Measurements from ENCODE around the gene ATN1.
A peak's percentile ranks its signal among the peaks of the same experiment; 100 is the strongest.

The ATN1 gene

DNA sequence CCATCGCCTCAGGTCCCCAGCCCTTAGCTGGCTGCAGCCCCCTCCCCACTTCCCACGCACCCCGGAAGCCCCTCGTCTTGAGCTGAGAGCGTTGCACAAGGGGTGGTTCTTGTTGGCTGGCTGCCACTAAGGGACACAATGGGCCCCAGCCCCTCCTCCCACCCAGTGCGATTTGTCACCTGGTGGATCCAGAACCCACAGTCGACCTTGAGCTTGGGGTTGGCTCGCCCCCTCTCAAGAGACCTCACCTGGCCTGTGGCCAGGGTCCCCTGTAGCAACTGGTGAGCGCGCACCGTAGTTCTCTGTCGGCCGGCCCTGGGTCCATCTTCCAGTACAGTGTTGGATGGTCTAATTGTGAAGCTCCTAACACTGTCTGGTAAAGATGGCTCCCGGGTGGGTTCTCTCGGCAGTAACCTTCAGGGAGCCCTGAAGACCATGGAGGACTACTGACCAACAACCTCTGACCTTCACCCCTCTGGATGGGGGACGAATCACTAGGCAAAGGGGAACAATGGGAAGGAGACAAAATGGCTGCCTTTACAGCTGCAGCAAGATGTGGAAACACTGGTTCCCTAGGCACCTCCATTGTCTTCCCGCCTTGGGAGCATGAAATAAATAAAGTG is 36.1 kb downstream of the ATN1 start:
- DNase-seq (ENCODE audit: low read depth) = no peak
- no peak overlapping the region for H3K4me3 ChIP-seq (ENCODE audit: low read length)
- TF ChIP-seq, protein P1, sequence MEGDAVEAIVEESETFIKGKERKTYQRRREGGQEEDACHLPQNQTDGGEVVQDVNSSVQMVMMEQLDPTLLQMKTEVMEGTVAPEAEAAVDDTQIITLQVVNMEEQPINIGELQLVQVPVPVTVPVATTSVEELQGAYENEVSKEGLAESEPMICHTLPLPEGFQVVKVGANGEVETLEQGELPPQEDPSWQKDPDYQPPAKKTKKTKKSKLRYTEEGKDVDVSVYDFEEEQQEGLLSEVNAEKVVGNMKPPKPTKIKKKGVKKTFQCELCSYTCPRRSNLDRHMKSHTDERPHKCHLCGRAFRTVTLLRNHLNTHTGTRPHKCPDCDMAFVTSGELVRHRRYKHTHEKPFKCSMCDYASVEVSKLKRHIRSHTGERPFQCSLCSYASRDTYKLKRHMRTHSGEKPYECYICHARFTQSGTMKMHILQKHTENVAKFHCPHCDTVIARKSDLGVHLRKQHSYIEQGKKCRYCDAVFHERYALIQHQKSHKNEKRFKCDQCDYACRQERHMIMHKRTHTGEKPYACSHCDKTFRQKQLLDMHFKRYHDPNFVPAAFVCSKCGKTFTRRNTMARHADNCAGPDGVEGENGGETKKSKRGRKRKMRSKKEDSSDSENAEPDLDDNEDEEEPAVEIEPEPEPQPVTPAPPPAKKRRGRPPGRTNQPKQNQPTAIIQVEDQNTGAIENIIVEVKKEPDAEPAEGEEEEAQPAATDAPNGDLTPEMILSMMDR (conservative IDR thresholded peaks at IDR 0.05; ENCODE audit: low read length) = no peak

DNA sequence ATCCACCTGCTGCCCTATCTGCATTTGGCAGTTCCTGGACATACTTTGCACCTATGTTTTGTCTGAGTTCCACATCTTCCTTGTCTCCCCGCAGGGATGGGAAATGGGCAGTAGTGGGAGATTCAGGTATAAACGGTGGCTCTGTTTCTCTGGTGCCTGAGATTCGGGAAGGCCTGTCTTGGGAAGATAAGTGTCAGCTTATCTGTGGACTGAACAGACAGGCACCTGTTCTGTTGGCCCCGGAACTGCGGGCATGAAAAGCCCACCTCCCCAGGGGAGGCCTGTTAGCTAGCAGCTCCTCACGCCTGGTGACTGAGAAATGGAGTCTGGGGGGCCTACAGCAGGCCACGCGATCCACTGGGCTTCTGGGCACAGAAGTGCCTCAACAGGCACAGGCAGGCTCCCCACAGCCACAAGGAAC is 36.9 kb downstream of the ATN1 start:
- no peak for DNase-seq (ENCODE audit: low read depth)
- TF ChIP-seq, protein P1 (conservative IDR thresholded peaks at IDR 0.05; ENCODE audit: low read length) = no peak
- H3K4me3 ChIP-seq (ENCODE audit: low read length) = no peak overlapping the region

DNA sequence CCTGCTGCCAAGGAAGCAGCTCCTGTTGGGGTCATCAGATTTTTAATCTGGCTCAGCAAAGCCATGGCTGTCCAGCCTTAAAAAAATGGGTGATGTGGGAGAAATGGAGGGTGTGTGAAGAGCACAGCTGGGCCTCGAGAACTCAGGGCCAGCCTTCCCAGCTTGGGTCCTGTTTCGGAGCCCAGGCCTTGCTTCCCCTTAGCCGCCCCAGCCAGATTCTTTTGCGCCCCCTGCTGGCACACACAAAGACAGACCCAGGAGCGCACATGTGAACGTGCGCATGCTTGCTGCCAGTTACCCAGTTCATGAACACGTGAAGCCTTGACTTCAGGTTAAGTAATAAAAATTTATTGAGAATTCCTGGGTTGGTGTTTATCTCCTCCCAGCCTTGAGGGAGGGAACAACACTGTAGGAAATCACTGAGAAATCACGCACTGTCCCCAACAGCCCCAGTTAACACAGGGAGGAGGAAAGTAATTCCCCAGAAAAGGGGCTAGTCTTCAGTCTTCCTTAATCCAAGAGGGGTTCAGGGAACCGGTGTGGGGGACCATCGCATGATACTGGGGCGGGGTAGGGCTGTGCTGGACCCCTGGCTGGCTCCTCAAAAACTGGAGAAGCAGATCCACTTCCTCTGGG is 37.4 kb downstream of the ATN1 start:
- TF ChIP-seq, protein P1 (conservative IDR thresholded peaks at IDR 0.05; ENCODE audit: low read length) = peak; percentile 79
- DNase-seq (ENCODE audit: low read depth) = peak; percentile 85
- no peak overlapping the region for H3K4me3 ChIP-seq (ENCODE audit: low read length)

DNA sequence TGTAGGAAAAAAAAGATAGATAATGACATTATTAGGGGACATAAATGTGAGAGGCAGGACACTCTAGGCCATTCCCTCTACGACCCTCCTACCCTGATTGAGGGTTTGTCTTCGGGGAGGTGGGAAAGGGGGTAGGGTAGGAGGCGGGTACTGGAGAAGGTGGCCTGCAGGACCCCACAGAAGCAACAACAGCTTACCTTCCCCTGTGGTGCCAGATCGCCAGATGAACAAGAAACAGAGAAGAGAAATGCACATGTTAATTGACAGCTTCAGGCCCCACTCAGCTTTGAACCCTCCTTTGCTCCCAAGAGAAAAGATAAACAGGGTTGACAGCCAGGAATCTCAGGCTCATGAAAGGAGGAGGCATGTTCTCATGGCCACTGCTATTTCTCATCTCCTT is 38.0 kb downstream of the ATN1 start:
- H3K4me3 ChIP-seq (ENCODE audit: low read length) = no peak overlapping the region
- TF ChIP-seq, protein P1 (conservative IDR thresholded peaks at IDR 0.05; ENCODE audit: low read length) = no peak
- DNase-seq (ENCODE audit: low read depth) = no peak

DNA sequence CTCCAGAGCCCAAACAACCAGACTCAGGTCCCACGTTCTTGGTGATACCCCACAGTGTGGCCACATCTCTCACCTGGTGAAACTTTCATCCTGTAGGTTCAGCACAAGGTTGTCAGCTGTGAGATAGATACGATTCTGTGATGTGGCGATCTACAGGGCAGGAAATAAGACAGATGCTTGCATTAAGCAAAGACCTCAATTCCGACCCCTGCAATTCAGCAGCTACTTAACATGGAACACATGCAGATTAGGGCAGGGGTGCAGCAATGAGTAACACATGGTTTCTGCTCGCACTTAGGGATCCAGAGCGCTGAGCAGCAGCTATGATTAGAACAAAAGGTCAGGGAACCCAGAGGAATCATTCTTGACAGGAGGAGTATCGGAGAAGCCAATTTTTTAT is 38.6 kb downstream of the ATN1 start:
- no peak overlapping the region for H3K4me3 ChIP-seq (ENCODE audit: low read length)
- DNase-seq (ENCODE audit: low read depth) = no peak
- TF ChIP-seq, protein P1 (conservative IDR thresholded peaks at IDR 0.05; ENCODE audit: low read length) = no peak

DNA sequence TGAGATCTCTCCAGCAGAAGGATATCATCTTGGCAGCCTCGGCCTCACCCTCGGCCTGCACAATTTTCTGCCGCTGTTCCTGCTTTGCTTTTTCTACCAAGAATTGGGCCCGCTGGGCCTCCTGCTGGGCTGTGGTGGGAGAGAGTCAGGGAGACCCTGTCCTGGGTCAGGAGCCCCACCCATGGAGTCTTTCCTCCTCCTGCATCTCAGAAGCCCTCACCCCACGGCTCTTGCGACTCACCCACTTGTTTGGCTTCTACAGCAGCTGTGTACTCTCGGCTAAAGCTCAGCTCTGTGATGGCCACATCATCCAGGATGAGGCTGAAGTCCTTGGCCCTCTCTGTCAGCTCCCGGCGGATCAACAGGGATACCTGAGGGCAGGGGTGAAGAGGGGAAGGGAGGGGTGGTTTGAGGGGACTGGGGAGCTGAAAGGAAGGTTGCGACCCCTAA is 39.9 kb downstream of the ATN1 start:
- H3K4me3 ChIP-seq (ENCODE audit: low read length) = no peak overlapping the region
- TF ChIP-seq, protein P1 (conservative IDR thresholded peaks at IDR 0.05; ENCODE audit: low read length) = no peak
- no peak for DNase-seq (ENCODE audit: low read depth)

DNA sequence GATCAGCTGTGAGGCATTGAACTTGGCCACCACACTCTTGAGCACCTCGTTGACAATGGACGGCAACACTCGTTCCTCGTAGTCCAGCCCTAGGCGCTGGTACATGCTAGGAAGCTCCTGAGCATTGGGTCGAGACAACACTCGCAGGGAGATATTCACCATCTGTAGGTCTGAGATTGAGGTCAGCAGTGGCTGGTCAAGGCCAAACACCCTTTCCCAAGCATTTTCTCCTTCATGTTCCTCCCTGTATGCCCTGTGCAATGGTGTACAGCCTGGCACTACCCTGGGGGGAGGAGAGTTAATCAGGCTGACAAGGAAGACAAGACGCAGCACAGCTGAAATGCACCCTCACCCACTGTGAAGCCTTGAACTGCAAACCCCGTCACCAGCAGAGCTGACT is 40.7 kb downstream of the ATN1 start:
- DNase-seq (ENCODE audit: low read depth) = no peak
- TF ChIP-seq, protein P1 (conservative IDR thresholded peaks at IDR 0.05; ENCODE audit: low read length) = no peak
- peak overlapping the region; percentile 4 for H3K4me3 ChIP-seq (ENCODE audit: low read length)
